BLaER1 treated with 17β-estradiol and CSF1 and Interleukin-3, amounts not matched to agents 10 nM and 100 nM (cell line): ENCODE results near the gene PLAC8L1.
"Not testable (repeated sequence)": the region's sequence is repeated elsewhere in the genome, so short reads cannot be mapped to it uniquely, and the experiment has no call there.

Experiments
- H3K27ac ChIP-seq, 11 experiments: shearing (Covaris generic); formaldehyde crosslinking; 2 replicates each; pipeline ENCODE4 v1.8.1; 2022
- H3K27me3 ChIP-seq, 11 experiments: shearing (Covaris generic); formaldehyde crosslinking; 2 replicates each; pipeline ENCODE4 v1.8.1; 2022
- H3K36me3 ChIP-seq, 11 experiments: shearing (Covaris generic); formaldehyde crosslinking; 2 replicates each; pipeline ENCODE4 v1.8.1; 2022
- H3K4me1 ChIP-seq, 10 experiments: shearing (Covaris generic); formaldehyde crosslinking; 2 replicates each; pipeline ENCODE4 v1.8.1; 2022
- H3K4me2 ChIP-seq, 11 experiments: shearing (Covaris generic); formaldehyde crosslinking; 2 replicates each; pipeline ENCODE4 v1.8.1; 2022
- H3K4me3 ChIP-seq, 10 experiments: shearing (Covaris generic); formaldehyde crosslinking; 2 replicates each; pipeline ENCODE4 v1.8.1; 2022
- H3K9ac ChIP-seq, 11 experiments: shearing (Covaris generic); formaldehyde crosslinking; 2 replicates each; pipeline ENCODE4 v1.8.1; 2022
- H3K9me3 ChIP-seq, 11 experiments: shearing (Covaris generic); formaldehyde crosslinking; replicated peaks in 1 of 11; 2 replicates each; pipeline ENCODE4 v1.8.1; 2022
- H4K20me1 ChIP-seq, 11 experiments: shearing (Covaris generic); formaldehyde crosslinking; 2 replicates each; pipeline ENCODE4 v1.8.1; 2022
- Cebpa-rat ChIP-seq, 11 experiments: shearing (Covaris generic); IDR thresholded peaks; 2 replicates each; pipeline ENCODE4 v1.8.1; 2022

PLAC8L1 gene

DNA sequence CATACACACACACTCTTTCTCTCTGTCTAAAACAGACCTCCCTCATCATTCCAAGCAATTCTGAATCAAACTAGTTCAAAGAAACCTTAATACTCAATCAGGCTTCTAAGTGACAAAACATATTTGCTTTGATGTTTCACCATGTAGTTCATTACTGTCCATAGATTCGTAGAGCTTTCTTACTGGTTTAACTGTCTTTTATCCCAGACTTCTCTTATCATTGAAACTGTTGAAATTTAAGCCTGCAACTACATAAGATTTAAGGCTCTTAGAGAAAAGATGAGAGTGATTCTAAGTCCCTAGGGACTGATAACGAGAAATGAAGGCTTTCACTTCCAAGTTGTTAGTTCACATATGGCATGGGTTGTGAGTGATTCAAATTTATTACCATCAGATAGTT, 11.0 kb upstream of the PLAC8L1 start:
- no peak overlapping the region for H3K9ac ChIP-seq
- H4K20me1 ChIP-seq = peaks cover 0 to 9% (median 0%) of the 10 kb centered on the region in 11 experiments; a peak in 2 of 22 replicates
- H3K27ac ChIP-seq = no peak overlapping the region
- H3K27me3 ChIP-seq = no peaks in the 10 kb centered on the region
- no peak for TF ChIP-seq Cebpa-rat (IDR thresholded peaks at IDR 0.05)
- H3K36me3 ChIP-seq = peaks cover 91 to 100% (median 99%) of the 10 kb centered on the region in 11 experiments
- peaks cover 0 to 20% (median 5%) of the 10 kb centered on the region in 10 experiments; a peak in 9 of 20 replicates for H3K4me1 ChIP-seq
- H3K9me3 ChIP-seq = no peaks in the 10 kb centered on the region
- no peak overlapping the region for H3K4me2 ChIP-seq
- no peak overlapping the region for H3K4me3 ChIP-seq

DNA sequence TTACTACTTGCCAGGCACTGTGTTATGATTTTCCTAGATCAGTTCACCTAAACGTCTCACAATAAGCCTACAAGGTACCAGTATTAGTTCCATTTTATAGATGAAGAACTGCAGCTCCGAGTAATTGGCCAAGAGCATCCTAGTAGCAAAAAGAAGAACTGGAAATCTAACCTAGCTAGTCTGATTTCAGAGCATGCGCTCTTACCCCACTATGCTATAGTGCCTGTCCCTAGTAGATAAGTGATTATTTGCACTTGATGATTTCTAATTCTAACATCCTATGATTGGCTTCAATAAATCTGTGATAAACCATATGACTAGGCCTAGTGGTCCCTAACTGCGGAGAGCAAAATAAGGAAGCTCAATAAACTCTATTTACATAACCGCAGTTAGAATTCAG, 7.1 kb upstream of the PLAC8L1 start:
- peaks cover 54 to 76% (median 62%) of the 10 kb centered on the region in 11 experiments for H3K36me3 ChIP-seq
- no peak for TF ChIP-seq Cebpa-rat (IDR thresholded peaks at IDR 0.05)
- no peak overlapping the region for H3K4me3 ChIP-seq
- H4K20me1 ChIP-seq = peaks cover 0 to 9% (median 0%) of the 10 kb centered on the region in 11 experiments; a peak in 1 of 22 replicates
- H3K4me1 ChIP-seq = peaks cover 11 to 28% (median 19%) of the 10 kb centered on the region in 10 experiments; a peak in 19 of 20 replicates
- no peak overlapping the region for H3K9ac ChIP-seq
- H3K27ac ChIP-seq = no peak overlapping the region
- H3K4me2 ChIP-seq = no peak overlapping the region
- no peaks in the 10 kb centered on the region for H3K9me3 ChIP-seq
- no peaks in the 10 kb centered on the region for H3K27me3 ChIP-seq

DNA sequence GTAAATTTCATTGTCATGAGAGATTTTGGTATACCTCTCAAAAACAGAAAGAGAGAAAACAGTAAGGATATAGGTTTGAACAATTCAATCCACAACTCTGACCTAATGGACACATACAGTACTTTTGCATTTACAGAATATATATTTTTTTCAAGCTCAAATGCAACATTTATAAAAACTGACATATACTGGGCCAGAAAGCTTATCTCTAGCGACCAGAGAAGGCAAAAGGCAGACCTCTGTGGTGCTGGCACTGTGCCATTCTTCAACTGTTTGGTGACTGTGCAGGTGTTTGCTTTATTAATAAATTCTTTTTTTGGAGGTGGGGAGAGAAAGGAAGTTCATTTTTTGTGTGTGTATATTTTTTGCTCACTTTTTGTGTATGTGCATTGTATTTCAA, 6.0 kb upstream of the PLAC8L1 start:
- peak overlapping the region in 3 of 11 experiments; percentile 8 to 29 (median 19); a peak in 6 of 22 replicates for H3K4me2 ChIP-seq
- no peak overlapping the region for H3K27ac ChIP-seq
- no peak for TF ChIP-seq Cebpa-rat (IDR thresholded peaks at IDR 0.05)

DNA sequence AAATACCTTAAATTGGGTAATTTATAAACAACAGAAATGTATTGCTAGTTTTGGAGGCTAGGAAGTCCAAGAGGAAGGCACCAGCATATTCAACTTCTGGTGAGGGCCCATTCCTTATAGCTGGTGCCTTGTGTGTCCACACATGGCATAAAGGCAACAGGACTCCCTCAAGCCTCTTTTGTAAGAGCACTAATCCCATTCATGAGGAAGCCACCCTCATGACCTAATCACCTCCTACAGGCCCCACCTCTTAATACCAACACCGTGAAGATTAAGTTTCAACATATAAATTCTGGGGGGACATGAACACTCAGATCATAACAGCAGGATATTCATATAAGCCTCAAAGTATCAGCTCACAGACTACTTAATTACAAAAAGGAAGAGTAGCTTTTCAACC, 4.0 kb upstream of the PLAC8L1 start:
- H3K9ac ChIP-seq = no peak overlapping the region
- no peak overlapping the region for H3K4me3 ChIP-seq
- H3K4me1 ChIP-seq = peaks cover 13 to 30% (median 18%) of the 10 kb centered on the region in 10 experiments; a peak in 19 of 20 replicates
- no peaks in the 10 kb centered on the region for H3K9me3 ChIP-seq
- H3K27me3 ChIP-seq = no peaks in the 10 kb centered on the region
- no peak overlapping the region for H3K27ac ChIP-seq
- H4K20me1 ChIP-seq = 0 out of 22 replicates have a peak, but pooled peaks cover 0 to 3% (median 0%) of the 10 kb centered on the region in 11 experiments
- TF ChIP-seq Cebpa-rat (IDR thresholded peaks at IDR 0.05) = no peak
- H3K36me3 ChIP-seq = peaks cover 32 to 52% (median 39%) of the 10 kb centered on the region in 11 experiments
- no peak overlapping the region for H3K4me2 ChIP-seq

More for the DNA sequence above, 6.0 kb upstream of the PLAC8L1 start:
- no peaks in the 10 kb centered on the region for H3K9me3 ChIP-seq
- H3K4me1 ChIP-seq = peaks cover 13 to 30% (median 19%) of the 10 kb centered on the region in 10 experiments; a peak in 19 of 20 replicates
- H4K20me1 ChIP-seq = 0 out of 22 replicates have a peak, but pooled peaks cover 0 to 7% (median 0%) of the 10 kb centered on the region in 11 experiments
- H3K4me3 ChIP-seq = no peak overlapping the region
- peaks cover 45 to 65% (median 51%) of the 10 kb centered on the region in 11 experiments for H3K36me3 ChIP-seq
- no peaks in the 10 kb centered on the region for H3K27me3 ChIP-seq
- no peak overlapping the region for H3K9ac ChIP-seq

DNA sequence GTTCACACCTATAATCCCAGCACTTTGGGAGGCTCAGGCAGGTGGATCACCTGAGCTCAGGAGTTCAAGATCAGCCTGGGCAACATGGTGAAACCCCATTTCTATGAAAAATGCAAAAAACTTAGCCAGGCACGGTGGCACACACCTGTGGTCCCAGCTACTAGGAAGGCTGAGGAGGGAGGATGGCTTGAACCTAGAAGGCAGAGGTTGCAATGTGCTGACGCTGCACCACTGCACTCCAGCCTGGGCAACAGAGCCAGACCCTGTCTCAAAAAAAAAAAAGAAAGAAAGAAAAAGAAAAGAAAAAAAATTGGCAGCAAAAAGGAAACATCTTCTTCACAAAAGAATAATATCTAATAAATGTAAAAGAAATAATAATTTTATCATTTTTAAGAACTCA, 3.5 kb upstream of the PLAC8L1 start:
- not testable (repeated sequence) for H3K4me3 ChIP-seq, H3K27me3 ChIP-seq, H3K9ac ChIP-seq, H4K20me1 ChIP-seq, H3K9me3 ChIP-seq, H3K27ac ChIP-seq
- peaks cover 13 to 30% (median 18%) of the 10 kb centered on the region in 10 experiments; a peak in 19 of 20 replicates for H3K4me1 ChIP-seq
- 0 out of 22 replicates have a peak overlapping the region, but pooled peaks of 2 of the 11 experiments have one; percentile 15 to 25 for H3K4me2 ChIP-seq
- peaks cover 26 to 51% (median 39%) of the 10 kb centered on the region in 11 experiments for H3K36me3 ChIP-seq

DNA sequence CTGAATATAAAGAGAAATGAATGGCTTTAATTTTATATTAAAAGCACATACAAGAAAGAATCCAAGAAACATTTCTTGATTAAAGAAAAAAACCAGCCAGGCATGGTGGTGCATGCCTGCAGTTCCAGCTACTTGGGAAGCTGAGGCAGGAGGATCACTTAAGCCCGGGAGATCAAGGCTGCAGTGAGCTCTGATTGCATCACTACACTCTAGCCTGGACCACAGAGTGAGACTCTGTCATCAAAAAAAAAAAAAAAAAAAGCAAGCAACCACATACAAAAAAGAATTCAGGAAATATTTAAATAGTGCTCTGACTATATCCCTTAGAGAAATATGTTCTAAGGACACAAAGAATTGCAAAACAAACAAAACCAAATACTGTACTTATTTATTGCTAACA, 2.5 kb upstream of the PLAC8L1 start:
- H3K27me3 ChIP-seq = no peaks in the 10 kb centered on the region
- H3K4me3 ChIP-seq = no peak overlapping the region
- peak overlapping the region in 8 of 11 experiments; percentile 4 to 45 (median 22); a peak in 7 of 22 replicates for H3K4me2 ChIP-seq
- H4K20me1 ChIP-seq = 0 out of 22 replicates have a peak, but pooled peaks cover 0 to 3% (median 0%) of the 10 kb centered on the region in 11 experiments
- peaks cover 18 to 46% (median 38%) of the 10 kb centered on the region in 11 experiments for H3K36me3 ChIP-seq
- H3K27ac ChIP-seq = no peak overlapping the region
- H3K9ac ChIP-seq = no peak overlapping the region
- peaks cover 13 to 30% (median 18%) of the 10 kb centered on the region in 10 experiments; a peak in 19 of 20 replicates for H3K4me1 ChIP-seq
- peak in 2 of 11 experiments; percentile 39 to 52; a peak in 3 of 22 replicates for TF ChIP-seq Cebpa-rat (IDR thresholded peaks at IDR 0.05)
- no peaks in the 10 kb centered on the region for H3K9me3 ChIP-seq

DNA sequence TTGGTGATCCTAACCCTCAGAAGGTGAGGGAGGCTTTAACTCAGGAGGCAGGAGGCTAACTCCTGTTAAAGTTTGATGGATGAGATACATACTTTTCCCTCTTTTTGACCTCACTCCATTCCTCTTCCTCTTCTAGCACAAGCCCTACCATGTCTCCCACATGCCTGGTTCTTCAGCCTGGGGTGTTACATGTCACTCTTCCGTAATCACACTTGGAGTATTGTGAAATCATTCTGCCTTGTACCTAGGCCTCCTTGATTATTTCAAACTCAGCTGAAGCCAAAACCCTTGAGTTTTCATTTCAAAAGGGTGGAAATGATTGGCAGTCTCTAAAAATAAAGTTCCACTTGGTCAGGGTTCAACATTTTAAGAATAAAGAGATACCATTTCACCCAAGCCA, 1.8 kb downstream of the PLAC8L1 start:
- H3K4me2 ChIP-seq = no peak overlapping the region
- TF ChIP-seq Cebpa-rat (IDR thresholded peaks at IDR 0.05) = peak in 2 of 11 experiments; percentile 25 to 71; a peak in 3 of 22 replicates
- H3K4me1 ChIP-seq = peaks cover 10 to 16% (median 13%) of the 10 kb centered on the region in 10 experiments; a peak in 17 of 20 replicates
- H3K36me3 ChIP-seq = peaks cover 7 to 29% (median 16%) of the 10 kb centered on the region in 11 experiments; a peak in 15 of 22 replicates
- H4K20me1 ChIP-seq = no peaks in the 10 kb centered on the region
- no peaks in the 10 kb centered on the region for H3K9me3 ChIP-seq
- no peak overlapping the region for H3K4me3 ChIP-seq
- H3K27me3 ChIP-seq = no peaks in the 10 kb centered on the region
- H3K27ac ChIP-seq = no peak overlapping the region
- H3K9ac ChIP-seq = no peak overlapping the region

DNA sequence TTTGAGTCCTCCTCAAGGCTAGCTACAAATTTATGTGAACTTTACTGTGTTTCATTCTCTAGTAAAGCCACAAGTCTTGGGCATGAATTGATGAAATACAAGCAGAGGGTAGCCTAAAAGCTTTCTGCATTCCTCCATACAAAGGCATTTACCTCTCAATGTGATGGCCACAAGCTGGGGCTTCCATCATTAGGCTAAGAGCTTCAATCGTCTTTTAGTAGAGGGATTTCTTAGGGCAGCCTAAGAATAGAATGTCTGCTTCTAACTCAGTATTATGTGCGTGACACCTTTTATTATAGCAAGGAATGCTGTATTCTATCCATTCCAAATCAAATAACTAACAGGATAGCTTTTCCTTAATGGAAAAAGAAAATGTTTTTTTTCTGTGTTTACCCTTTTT, 3.7 kb downstream of the PLAC8L1 start:
- Histone ChIP-seq H3K4me1 (peaks cover 0 to 3% (median 0%) of the 10 kb centered on the region in 10 experiments; a peak in 1 of 20 replicates), H3K27ac (no peak overlapping the region), H3K4me2 (no peak overlapping the region), H3K27me3 (no peaks in the 10 kb centered on the region), H4K20me1 (no peaks in the 10 kb centered on the region), H3K4me3 (no peak overlapping the region), H3K36me3 (peaks cover 7 to 29% (median 18%) of the 10 kb centered on the region in 11 experiments; a peak in 15 of 22 replicates), H3K9ac (no peak overlapping the region), H3K9me3 (no peaks in the 10 kb centered on the region)
- no peak for TF ChIP-seq Cebpa-rat (IDR thresholded peaks at IDR 0.05)

DNA sequence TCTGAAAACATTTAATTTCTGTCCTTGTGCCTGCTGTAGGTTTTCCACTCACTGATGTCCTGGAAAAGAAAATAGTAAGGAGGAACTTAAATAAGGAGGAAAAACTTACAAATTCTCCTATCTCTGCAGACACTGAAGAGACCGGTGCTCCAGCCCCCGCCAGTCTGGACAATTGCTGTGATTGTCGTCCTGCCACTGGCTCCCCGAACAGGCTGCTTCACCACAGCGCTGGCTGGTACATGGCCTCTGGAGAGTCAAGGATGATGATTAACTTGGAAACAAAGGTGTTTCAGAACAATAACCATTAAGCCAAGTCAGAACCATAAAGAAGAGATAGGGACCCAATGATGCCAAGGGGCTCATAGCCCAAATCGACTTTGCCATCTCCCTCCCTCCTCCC, 7.3 kb downstream of the PLAC8L1 start:
- H3K4me3 ChIP-seq = no peak overlapping the region
- H4K20me1 ChIP-seq = no peaks in the 10 kb centered on the region
- H3K36me3 ChIP-seq = peaks cover 0 to 4% (median 0%) of the 10 kb centered on the region in 11 experiments; a peak in 1 of 22 replicates
- H3K4me2 ChIP-seq = no peak overlapping the region
- TF ChIP-seq Cebpa-rat (IDR thresholded peaks at IDR 0.05) = no peak
- H3K9ac ChIP-seq = no peak overlapping the region
- H3K4me1 ChIP-seq = peaks cover 0 to 3% (median 0%) of the 10 kb centered on the region in 10 experiments; a peak in 1 of 20 replicates
- no peaks in the 10 kb centered on the region for H3K27me3 ChIP-seq
- H3K27ac ChIP-seq = no peak overlapping the region
- no peaks in the 10 kb centered on the region for H3K9me3 ChIP-seq
